Measurements from ENCODE around the gene GMDS.

- TF ChIP-seq CSDC2 (CRISPR knock-in tag; IDR thresholded peaks at IDR 0.05): no peak
- no peak for TF ChIP-seq ZFP3 (CRISPR knock-in tag; IDR thresholded peaks at IDR 0.05)
- TF ChIP-seq ZFP30 (CRISPR knock-in tag; IDR thresholded peaks at IDR 0.05): no peak
- TF ChIP-seq ZNF70 (CRISPR knock-in tag; IDR thresholded peaks at IDR 0.05): no peak
- no peak for TF ChIP-seq RARB (CRISPR knock-in tag; IDR thresholded peaks at IDR 0.05)
- TF ChIP-seq ISL1 (CRISPR knock-in tag; IDR thresholded peaks at IDR 0.05): no peak
- no peak for TF ChIP-seq TCF4 (CRISPR knock-in tag; IDR thresholded peaks at IDR 0.05; ENCODE audit: borderline replicate concordance)
- TF ChIP-seq ZNF8 (CRISPR knock-in tag; IDR thresholded peaks at IDR 0.05): no peak
- no peak for TF ChIP-seq GLIS3 (CRISPR knock-in tag; IDR thresholded peaks at IDR 0.05)
- no peak for TF ChIP-seq PATZ1 (CRISPR knock-in tag; IDR thresholded peaks at IDR 0.05; ENCODE audit: borderline replicate concordance)
- TF ChIP-seq TSHZ2 (CRISPR knock-in tag; IDR thresholded peaks at IDR 0.05): no peak
- no peak for TF ChIP-seq CREB5 (CRISPR knock-in tag; IDR thresholded peaks at IDR 0.05; ENCODE audit: low read depth)
Observed at GRCh38 chr6:1609648-1610496, 635.5 kb downstream of the GMDS start, which contains the start of gene FOXC1.

Data from SK-N-SH treated with all-trans-retinoic acid at 6 μM for 48 hours (cell line).